Measurements from ENCODE around the gene MAFF. TPM values are rescaled to one million over a fixed set of nuclear protein-coding genes. Genes with fewer than 3 reads are reported as not detected.

Gene MAFF
- polyA plus RNA-seq, 1 of the 3 experiments (the other 2 are of a cell fraction) = 7.9 TPM

DNA sequence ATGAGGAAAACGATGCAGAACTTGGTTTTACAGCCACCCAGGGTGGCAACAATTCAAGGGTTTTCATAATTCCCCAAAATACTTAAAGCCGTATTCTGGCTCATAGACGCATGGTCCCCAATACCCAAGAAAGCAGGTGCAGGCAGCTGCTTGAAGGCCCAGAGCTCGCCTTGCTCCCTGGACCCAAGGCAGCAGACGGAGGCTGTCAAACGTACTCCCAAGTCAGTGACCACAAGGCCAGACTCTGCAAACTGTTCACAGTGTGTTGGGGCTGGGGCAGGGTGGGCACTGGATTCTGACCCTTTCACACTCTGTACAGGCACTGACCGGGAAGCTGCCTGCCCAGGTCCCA, 49.5 kb downstream of the MAFF start (continued):
- no peak for TF ChIP-seq FOXJ3 (CRISPR knock-in tag; IDR thresholded peaks at IDR 0.05)
- no peak for TF ChIP-seq POLR2AphosphoS5 (IDR thresholded peaks at IDR 0.05; ENCODE audit: low read depth, low read length)
- TF ChIP-seq NFIC (IDR thresholded peaks at IDR 0.05; ENCODE audit: borderline replicate concordance) = no peak
- TF ChIP-seq, protein P1, sequence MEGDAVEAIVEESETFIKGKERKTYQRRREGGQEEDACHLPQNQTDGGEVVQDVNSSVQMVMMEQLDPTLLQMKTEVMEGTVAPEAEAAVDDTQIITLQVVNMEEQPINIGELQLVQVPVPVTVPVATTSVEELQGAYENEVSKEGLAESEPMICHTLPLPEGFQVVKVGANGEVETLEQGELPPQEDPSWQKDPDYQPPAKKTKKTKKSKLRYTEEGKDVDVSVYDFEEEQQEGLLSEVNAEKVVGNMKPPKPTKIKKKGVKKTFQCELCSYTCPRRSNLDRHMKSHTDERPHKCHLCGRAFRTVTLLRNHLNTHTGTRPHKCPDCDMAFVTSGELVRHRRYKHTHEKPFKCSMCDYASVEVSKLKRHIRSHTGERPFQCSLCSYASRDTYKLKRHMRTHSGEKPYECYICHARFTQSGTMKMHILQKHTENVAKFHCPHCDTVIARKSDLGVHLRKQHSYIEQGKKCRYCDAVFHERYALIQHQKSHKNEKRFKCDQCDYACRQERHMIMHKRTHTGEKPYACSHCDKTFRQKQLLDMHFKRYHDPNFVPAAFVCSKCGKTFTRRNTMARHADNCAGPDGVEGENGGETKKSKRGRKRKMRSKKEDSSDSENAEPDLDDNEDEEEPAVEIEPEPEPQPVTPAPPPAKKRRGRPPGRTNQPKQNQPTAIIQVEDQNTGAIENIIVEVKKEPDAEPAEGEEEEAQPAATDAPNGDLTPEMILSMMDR (IDR thresholded peaks at IDR 0.05) = no peak
- TF ChIP-seq EZH2phosphoT487 (IDR thresholded peaks at IDR 0.05; ENCODE audit: borderline replicate concordance, low read depth) = no peak

- Histone ChIP-seq H3K79me2 (ENCODE audit: insufficient read depth) (peaks cover 90% of the 10 kb centered on the region), H3K27ac (ENCODE audit: low read depth in 2 of 2, low read length in 1 of 2) (no peak overlapping the region), H3K4me2 (no peak overlapping the region), H3K4me1 (ENCODE audit: control insufficient read depth in 1 of 2, insufficient read depth in 2 of 2, low read depth in 1 of 2, low read length in 1 of 2) (peaks cover 0 to 6% of the 10 kb centered on the region in 2 experiments; a peak in 2 of 4 replicates), H3K36me3 (replicated peaks in 1 of 2; ENCODE audit: control insufficient read depth in 1 of 2, insufficient read depth in 2 of 2, low read length in 1 of 2) (no peaks in the 10 kb centered on the region), H2AFZ (ENCODE audit: low read depth) (no peak overlapping the region), H4K20me1 (ENCODE audit: insufficient read depth) (no peaks in the 10 kb centered on the region), H3K9me2 (no peaks in the 10 kb centered on the region), H3F3A (replicated peaks; ENCODE audit: insufficient read depth) (peaks cover 11% of the 10 kb centered on the region), H3K4me3 (ENCODE audit: low read depth in 2 of 2, low read length in 1 of 2) (no peak overlapping the region), H3K27me3 (ENCODE audit: insufficient read depth) (no peaks in the 10 kb centered on the region), H3K9me3 (no peaks in the 10 kb centered on the region), H3K9ac (no peak overlapping the region)
- CTCF ChIA-PET = no interaction called here
- TF ChIP-seq PBX3 (IDR thresholded peaks at IDR 0.05) (no peak), RAD21 (IDR thresholded peaks at IDR 0.05; ENCODE audit: low read length) (no peak), RCOR1 (IDR thresholded peaks at IDR 0.05; ENCODE audit: low read length) (no peak), USF2 (IDR thresholded peaks at IDR 0.05; ENCODE audit: borderline replicate concordance, low read depth, low read length) (no peak), NFIC (IDR thresholded peaks at IDR 0.05; ENCODE audit: borderline replicate concordance) (no peak), TAF1 (IDR thresholded peaks at IDR 0.05; ENCODE audit: borderline replicate concordance, low read depth, low read length) (no peak), FOXM1 (IDR thresholded peaks at IDR 0.05; ENCODE audit: low read depth) (no peak), FOSL2 (IDR thresholded peaks at IDR 0.05; ENCODE audit: borderline replicate concordance, low read depth) (no peak), MEF2A (IDR thresholded peaks at IDR 0.05; ENCODE audit: borderline replicate concordance, low read depth) (no peak), NRF1 (IDR thresholded peaks at IDR 0.05; ENCODE audit: low read depth, low read length) (no peak), CHD2 (IDR thresholded peaks at IDR 0.05; ENCODE audit: low read length, partially characterized antibody) (no peak), GABPA (IDR thresholded peaks at IDR 0.05; ENCODE audit: low read depth) (no peak), RFX5 (IDR thresholded peaks at IDR 0.05; ENCODE audit: low read length) (no peak), FOXJ3 (CRISPR knock-in tag; IDR thresholded peaks at IDR 0.05) (no peak), TCF12 (IDR thresholded peaks at IDR 0.05) (no peak), YY1 (IDR thresholded peaks at IDR 0.05; ENCODE audit: low read depth) (no peak)
- TF ChIP-seq, protein P2, sequence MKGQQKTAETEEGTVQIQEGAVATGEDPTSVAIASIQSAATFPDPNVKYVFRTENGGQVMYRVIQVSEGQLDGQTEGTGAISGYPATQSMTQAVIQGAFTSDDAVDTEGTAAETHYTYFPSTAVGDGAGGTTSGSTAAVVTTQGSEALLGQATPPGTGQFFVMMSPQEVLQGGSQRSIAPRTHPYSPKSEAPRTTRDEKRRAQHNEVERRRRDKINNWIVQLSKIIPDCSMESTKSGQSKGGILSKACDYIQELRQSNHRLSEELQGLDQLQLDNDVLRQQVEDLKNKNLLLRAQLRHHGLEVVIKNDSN (IDR thresholded peaks at IDR 0.05; ENCODE audit: borderline replicate concordance, low read depth) = no peak
- 100% methylated on average over 2 of the region's 2 CpGs for WGBS (ENCODE audit: low lambda C conversion rate)
- DNase-seq = no peak
- POLR2A ChIA-PET = no interaction called here
These were observed 53.9 kb downstream of the MAFF start for GRCh38 chr22:38255697-38256096.
